NCI-H1417 treated with DMSO at 0.1 percent for 48 hours (cell line): ENCODE results near the gene KIAA1755.

Experiments
- DNase-seq: peaks from one replicate; lab custom pipeline; 2025; lab: John Stamatoyannopoulos, UW

Gene KIAA1755

DNA sequence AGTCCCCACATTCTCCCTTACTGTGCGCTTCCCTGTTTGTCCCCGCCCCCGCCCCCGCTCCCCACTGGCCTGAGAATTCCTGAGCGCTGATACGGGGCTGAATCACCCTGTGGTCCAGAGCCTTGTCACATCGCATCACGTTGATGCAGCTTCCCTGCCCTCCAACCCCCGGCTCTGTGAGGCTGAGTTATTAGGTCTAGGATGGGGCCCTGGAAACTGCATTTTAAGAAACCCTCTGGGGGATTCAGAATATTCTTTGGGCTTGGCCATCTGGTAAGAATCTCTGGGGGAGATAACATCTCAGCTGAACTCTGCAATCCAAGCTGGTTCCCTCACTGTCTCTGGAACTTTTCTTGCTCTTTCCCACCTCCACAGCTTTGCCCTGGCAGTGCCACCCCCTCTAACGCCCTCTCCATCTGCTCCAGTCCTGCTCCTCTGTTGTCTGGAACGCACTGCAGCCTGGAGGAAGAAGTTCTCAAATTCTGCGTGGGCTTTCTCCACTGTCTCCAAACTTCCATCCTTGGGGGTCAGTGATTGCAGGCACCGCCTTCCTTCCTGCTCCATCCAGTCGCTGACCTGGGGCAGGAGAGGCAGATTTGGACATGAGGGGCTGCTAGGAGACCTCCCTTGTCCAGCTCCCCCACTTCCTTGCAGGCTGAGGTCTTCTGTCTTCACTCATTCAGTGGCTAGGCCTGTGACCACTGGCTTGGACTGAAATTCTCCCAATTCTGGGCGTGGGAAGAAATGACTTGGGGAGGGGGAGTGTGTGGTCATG is 42.6 kb downstream of the KIAA1755 start:
- DNase-seq, result no peak

DNA sequence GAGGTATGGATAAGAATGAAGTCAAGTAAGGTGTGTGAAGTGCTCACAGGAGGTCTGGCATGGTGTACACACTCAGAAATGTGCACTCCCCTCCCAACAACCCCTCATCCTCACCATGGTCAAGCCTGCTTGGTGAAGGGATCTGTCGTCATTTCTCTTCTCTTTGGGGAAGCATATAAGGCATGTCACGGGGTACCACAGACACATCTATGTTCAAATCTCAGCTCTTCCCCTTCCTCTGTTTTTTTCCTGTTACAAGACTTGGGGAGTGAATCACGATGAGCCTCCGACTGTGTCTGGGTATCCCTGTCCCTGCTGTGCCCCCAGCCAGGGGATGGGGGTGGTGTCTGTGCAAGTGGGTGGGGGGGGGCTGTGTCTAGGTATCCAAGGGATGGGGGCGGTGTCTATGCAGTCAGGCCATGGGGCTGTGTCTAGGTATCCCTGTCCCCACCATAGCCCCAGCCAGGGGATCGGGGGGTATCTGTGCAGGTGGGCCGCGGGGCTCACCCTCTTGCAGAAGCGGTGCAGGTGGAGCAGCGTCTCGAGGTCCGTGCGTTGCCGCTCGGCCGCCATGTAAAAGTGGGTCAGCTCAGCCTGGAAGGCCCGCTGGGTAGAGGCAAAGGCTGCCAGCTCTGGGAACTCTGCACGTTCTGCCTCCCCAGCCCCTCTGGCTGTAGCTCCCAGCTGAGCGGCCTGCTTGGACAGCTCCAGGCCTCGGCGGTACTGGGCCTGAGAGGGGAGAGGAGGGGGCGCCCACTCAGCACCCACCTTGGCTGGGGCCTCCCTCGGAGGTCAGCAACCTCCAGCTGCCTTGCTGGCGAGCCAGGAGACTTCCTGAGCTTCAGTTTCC is 43.6 kb downstream of the KIAA1755 start:
- no peak for DNase-seq

DNA sequence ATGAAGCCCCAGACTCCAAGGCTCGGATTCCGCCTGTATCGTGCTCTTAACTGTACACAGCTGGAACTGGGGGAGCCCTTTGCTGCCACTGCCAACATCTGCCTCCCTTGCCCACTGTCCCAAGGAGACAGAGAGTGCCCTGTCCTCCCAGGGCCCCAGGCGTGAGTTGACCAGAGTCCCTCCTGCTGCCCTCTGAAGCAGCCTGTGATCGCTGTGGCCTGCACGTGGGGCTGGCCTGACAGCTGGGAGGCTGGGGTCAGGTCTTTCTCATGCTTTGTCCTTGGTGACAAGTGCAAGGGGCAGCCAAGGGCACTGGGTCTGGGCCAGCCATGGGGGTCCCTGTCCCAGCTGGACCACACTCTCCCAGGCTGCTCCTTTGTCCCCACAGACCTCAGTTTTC is 44.3 kb downstream of the KIAA1755 start:
- no peak for DNase-seq

DNA sequence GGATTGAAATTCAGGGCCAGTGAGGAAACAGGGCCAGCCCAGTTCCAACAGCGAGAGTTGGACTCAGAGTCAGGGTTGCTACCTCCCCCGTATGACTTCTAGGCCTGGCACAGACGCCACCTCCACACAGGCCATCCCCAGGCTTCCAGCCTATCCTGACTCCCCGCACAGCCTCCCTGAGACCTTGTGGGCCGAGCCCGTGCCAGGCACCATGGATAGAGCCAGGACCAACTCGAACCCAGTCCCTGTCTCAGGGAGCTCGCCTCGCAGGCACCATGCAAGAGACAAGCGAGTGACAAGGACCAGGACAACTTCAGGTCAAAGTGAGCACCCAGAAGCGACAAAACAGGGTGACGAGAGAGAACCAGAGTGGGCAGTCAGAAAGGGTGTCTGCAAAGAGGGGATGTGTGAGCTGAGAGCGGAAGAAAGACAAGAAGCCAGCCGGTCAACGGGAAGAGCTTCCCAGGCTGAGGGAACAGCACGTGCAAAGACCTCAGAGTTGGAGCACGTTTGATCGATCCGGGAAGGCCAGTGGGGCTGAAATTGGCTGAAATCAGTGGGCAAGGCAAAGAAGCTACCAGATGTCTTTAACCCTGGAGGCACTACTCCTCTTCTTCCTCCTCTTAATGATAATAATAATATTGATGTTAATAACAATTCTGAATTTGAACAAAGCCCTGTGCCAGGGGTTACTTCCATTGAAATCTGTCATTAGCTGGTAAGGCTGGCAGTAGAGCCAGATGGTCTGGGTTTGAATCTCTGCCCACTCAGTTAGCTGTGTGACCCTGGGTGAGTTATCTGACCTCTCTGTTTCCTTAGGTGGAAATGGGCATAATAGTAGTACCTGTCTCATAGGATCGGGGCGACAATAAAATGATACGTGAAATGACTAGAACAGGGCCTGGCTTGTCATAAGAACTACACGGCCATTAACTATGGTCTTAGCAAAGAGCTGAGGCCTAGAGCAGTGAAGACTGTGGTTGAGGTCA is 45.0 kb downstream of the KIAA1755 start:
- no peak for DNase-seq

DNA sequence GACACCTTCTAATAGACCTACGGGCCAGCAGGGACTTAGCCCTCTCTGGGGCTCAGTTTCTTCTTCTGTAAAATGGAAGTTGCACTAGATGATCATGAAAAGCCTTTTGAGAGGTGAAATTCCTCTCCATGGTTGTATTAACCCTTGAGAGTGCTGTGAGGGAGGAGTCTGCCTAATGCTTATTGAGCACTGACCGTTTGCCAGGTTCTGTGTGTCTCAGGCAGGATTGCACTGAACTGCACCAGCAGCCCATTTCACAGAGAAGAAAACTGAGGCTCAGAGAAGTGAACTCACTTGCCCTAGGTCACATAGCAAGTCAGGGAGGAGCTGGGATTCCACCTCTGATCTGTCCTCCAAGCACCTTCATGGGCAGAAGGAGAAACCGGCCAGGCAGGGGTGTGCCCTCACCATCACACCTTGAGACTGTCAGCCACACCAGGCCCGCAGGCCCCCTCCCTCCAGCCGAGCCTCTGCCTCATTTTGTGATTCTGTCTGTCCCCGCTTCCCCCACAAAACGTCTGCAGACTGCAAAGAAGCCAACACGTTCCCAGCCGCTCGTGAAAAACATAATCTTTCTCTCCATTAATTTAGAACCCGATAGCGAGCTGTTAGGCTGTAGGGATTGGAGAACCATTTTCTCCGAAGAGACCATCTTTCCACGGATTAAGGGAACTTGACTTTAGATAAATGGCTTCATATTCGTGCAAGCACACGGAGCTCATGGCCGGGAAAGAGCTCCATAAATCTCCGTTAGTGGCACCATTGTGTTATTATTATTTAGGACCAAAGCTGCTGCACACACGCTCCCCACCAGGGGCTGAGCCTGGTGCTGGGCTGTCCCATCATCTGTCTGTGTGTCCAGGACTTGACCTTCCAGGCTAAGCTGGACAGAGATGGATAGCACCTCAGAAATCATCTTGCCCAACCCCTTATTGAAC is 46.0 kb downstream of the KIAA1755 start:
- no peak for DNase-seq

DNA sequence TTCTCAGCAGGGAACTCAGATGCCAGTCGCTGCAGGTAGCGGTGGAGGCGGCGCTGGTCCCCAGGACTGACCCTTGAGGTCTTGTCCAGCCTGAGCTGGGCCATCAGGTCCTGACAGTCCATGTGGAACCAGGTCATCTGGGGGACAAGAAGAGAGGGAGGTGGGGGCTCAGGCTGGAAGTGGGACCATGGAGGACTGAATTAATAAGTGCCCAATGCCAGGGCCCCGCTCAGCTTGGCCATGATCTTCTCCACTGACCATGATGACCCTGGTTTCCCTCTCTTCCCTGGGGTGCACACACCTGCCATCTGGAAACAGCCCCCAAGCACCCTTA is 47.0 kb downstream of the KIAA1755 start:
- DNase-seq, result no peak

DNA sequence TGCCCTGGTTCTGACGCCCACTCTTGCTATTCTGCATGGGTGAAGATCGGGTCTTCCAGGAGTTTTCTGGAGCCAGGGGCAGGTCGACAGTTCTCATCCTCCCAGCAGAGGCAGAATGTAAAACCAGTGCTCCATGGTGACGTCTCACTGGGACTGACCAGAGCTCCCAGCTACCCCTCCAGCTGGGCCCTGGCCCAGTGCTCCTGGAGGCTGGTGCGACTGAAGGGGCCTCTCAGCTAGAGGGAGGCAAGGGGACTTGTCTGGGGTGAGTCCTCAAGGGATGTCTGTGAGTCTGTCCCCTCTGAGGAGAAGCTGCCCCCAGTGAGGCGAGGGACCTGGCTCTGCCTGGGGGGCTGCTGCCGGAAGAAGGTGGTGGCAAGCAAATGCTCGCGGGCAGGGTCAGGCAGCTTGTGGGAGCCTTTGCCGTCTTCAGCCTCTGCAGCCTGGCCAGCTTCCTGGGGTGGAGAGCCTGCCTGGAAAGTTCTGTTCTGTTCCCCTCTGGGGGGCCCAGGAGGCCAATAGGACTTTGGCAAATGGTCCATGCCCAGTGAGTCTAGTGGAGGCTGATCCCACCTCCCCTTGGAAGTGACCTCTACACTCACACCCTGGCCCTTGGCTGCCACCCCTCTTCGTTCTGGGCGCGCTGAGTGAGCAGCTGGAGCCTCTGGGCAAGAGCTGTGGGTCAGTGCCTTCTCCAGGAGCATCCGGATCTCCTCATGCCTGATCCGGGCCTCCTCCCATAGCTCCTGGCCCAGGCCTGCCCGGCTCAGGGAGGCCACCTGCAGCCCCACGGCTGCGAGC is 47.5 kb downstream of the KIAA1755 start:
- DNase-seq, result no peak

DNA sequence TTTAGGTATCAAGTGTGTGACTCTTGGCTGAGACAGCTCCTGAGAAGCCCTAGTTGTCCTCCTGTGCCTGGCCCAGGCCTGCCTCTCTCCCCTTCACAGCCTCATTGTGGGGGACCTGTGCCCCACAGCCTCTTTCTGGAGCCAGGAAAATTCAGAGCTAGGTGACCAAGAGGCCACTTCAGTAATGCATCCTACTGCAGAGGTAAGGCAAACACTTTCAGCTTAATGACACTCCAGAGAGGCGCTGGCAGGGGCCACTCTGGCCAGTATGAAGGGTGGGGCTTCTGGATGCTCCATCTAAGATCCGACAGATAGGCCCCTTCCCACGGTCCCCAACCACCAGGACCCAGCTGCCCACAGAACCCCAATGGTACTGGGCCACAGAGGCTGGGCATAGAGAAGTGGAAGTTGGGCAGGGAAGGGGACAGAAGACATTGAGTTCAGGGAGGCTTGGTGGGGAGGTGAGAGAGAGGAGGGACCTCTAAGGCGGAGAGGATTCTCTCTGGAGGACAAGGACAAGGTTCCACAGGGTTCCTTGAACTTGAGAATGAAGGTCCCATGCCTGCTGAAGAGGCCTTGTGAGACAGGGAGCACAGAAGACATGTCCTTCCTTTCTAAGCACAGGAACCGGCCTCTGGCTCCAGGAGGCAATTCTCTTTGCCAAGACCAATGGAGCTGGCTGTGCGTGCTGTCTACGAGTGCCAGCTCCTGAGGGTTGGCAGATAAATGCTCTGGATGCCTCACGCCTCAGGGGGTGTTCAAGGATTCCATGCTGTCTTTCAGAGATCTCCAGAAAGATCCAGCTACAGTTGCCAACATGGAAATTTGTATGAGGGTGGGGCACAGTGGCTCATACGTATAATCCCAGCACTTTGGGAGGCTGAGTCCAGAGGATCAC is 49.1 kb downstream of the KIAA1755 start:
- no peak for DNase-seq

DNA sequence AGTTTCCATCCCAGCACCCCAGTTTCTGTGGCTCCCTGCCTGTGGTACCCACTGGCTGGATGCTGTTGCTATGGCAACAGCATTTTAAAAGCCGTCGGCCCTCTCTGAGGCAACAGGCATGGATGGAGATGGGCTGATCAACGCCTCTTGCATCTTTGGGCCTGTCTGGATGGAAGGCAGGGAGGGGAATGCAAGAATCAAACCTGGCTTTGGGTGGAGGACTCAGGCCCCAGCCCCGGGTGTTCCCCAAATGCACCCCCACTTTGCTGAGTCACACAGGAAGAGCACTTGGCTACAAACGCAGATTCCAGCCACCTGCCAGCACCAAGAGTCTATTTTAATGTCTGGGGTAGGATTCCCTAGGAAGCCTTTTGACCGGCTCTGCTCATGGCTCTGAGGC is 49.8 kb downstream of the KIAA1755 start:
- no peak for DNase-seq

DNA sequence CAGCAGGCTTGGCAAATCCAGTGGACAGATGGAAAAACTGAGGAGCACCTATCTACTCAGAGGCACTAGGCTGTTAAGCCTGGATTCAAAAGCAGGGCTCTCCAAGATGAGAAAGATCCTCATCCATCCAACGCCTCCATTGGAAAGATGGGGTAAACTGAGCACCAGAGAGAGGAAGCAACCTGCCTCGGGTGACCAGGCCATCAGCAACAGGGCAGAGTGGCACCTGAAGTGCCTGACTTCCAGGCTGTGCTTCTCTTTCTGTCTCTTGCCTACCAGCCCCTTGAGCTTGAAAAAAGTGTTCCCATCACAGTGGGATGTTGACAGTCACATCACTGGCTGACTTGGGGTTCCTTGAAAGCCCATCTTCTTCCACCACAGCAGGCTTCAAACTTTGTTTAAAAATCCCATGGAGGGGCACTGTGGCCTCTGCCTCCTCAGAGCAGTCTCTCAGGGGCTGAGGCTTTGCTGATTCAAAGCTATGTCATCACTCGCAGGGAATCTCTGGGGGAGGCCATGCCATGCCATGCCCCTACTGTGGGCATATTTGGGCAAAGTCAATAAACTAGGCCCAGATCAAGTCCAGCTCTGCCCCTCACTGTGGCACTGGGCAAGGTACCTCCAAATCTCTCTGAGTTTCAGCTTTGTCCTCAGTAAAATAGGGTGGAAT is 50.7 kb downstream of the KIAA1755 start:
- no peak for DNase-seq

DNA sequence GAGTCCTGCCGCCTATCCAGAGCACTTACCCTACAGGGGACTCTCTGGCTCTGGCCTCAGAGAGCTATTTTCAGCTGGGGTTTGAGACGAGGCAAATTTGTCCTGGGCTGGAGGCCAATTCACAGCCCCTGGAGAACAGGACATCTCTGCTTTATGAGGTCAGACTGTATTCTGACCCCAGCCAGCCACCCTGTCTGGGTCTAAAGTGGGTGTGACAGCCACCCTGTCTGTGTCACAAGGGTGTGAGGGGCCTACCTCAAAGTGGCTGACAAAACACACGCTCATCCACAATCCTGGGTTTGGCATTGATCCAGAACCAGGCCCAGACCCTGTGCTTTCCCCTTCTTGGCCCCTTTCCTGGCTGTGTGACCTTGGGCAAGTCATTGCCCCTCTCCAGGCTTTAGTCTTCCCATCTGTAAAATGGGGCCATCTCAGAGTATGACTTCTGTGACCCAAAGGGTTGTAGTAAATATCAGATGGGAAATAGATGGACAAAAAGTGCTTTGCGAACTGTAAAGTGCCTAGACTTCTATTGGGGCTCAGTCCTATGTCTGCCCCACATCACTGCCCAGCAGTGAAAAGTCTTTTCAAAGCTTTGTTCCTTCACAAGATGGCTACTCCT is 51.4 kb downstream of the KIAA1755 start:
- DNase-seq, result no peak

DNA sequence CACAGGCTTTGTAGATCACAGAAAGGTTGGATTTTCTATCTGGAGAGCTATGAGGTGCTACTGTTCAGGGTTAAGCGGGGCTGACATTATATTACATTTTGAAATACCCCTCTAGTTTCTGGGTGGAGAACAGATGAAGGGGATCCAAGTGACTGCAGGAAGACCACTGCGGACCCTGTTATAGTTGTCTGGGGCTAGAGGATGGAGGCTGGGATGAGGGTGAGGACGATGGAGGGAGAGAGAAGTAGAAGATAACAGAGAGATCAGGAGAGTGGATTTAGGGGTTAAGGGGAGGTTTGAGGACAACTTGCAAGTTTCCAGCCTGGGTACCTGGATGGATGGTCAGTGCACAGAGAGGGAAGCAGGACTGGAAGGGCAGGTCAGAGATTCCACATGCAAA is 52.0 kb downstream of the KIAA1755 start:
- DNase-seq, result no peak

DNA sequence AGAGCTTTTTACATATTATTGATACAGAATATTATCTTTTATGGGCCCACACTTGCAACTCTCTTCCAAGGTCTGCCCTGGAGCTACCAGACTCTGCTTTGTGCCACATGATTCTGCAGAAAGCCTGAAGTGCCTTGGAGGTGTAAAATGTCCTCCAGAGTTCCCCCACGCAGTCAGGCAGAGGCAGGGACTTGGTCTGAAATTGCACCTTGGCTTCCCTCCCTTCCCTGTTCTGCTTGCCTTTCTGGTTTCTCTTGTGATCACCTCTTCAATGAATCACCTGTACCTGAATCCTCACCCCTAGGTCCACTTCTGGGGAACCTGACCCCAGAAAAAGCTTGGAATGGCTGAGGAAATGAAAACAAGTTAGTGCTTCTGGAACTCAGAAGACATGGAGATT is 52.4 kb downstream of the KIAA1755 start:
- no peak for DNase-seq

DNA sequence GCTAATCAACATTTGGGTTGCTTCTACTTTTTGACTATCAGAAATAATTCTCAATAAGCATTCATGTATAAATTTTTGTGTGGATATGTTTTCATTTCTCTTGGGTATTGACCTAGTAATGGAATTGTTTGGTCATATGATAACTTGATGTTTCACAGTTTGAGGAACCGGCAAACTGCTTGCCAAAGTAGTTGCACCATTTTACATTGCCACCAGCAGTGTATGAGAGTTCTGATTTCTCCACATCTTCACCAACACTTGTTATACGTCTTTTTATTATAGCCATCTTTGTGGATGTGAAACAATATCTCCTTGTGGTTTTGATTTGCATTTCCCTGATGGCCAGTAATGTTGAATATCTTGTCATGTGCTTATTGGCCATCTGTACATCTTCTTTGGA is 52.9 kb downstream of the KIAA1755 start:
- DNase-seq, result no peak

DNA sequence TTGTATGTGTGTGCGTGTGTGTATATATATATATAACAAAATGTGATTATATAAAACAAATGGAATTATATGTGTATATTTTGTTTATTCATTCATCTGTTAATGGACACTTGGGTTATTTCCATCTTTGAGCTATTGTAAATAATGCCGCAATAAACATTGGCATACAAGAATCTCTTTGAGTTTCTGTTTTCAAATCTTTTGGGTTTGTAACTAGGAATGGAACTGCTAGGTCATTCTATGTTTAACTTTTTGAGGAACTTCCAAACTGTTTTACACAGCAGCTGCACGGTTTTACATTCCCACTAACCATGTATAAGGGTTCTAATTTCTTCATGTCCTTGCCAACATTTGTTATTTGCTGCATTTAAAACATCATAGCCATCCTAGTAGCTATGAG is 55.5 kb downstream of the KIAA1755 start:
- DNase-seq, result no peak

DNA sequence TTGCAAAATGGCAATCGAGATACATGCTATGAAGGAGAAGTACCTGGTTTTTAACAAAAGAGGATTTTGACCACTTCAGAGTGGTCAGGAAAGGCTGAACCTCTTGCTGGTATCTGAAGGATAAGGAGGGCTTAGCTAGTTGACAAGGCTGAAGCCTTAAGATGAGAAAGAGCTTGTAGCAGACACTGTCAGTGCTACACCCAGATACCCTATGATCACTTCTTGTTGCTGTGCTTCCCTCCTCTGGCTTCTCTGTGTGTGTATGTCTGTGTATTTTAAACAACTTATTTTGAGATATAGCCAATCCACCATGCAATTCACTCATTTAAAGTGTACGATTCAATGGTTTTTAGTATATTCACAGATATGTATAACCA is 56.6 kb downstream of the KIAA1755 start:
- no peak for DNase-seq

DNA sequence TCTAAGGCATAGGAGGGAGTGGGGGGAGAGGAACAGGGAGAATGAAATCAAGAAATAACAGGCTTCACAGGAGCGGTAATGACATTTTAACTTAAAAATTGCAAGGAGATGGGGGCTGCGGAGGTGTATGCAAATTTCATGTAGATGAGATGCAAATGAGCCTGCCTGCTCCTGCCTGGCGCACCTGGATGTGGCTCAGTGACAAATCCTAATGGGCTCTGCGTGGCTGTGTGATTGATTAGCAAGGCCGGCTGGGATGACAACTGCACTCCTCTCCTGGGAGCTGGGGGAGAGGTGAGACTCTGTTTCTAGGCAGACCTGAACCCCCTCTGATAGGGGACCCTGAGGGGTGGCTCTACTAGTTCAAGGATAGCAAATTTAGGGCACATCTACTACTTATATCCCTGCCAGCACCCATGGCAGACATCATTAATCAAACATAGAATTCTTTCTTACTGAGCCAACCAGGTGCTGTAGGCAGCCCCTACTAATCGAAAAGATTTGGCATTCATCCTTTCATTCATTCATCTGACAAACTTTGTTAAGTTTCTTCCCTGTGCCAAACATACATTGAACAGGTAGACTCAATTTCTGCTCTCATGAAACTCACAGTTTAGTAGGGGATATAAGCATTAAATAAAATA is 57.1 kb downstream of the KIAA1755 start:
- no peak for DNase-seq

DNA sequence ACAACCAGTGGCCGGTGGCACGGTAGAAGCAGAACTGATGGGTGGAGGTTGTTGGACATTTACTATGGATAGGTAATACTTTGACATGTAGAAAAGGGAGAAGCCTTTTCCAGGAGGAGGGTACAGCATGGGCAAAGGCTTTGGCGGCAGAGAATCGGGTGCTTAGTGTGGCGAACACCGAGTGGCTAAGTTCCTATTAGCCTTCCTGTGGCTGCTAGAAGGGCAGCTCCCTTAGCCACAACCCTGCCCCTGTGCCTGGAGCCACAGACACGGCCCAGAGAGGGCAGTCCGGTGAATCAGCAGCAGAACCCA is 57.6 kb downstream of the KIAA1755 start:
- no peak for DNase-seq
